NT2/D1 (cell line): Measurements from ENCODE around the gene RAB11FIP4.

Experiments
- SUZ12 ChIP-seq: IDR thresholded peaks from 2 replicates; pipeline ENCODE4 v1.6.1; 2011; ENCODE audit not compliant: insufficient read length, insufficient read depth; ENCODE audit errors: extremely low read depth
- YY1 ChIP-seq: IDR thresholded peaks from 2 replicates; pipeline ENCODE4 v1.6.1; 2011; ENCODE audit not compliant: insufficient read length, insufficient read depth
- ZNF274 ChIP-seq: IDR thresholded peaks from 2 replicates; pipeline ENCODE4 v1.6.1; 2011; ENCODE audit warnings: mild to moderate bottlenecking, low read depth, low read length

DNA sequence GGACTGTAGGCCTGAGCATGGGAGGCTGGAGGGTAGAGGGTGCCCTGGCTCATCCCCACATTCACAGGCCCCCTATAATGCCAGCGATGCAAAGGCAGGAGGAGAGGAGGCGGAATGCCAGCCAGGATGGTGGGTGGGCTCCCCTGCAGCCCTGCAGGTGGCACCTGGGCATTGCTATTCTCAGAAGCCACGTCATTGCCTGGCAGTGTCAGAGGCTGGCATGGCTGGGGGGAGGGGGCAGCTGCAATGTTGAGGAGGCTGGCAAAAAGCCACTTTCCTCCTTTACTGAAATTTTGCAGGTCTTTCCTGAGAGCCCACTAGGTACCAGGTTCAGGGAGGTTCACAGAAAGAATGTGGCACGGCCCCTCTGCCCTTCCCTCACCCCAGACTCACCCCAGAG lies 36.2 kb downstream of the RAB11FIP4 start:
- TF ChIP-seq YY1 (no peak), ZNF274 (no peak), SUZ12 (no peak)
